Lower leg skin (tissue), 4 donors: Measurements from ENCODE around the gene BACH1. TPM values are rescaled to one million over a fixed set of nuclear protein-coding genes. Genes with fewer than 3 reads are reported as not detected.

ENCODE experiments used
- DNase-seq, 2 donors: peaks; one replicate each; pipeline ENCODE4 v3.0.0-alpha.2; 2019; ENCODE audit warnings: low spot score in 2 of 2
- H3K4me3 ChIP-seq: fragments of 200-600 bp; sonication (generic); 2 replicates; pipeline ENCODE4 v1.5.1; 2017; ENCODE audit warnings: mild to moderate bottlenecking, low read depth; ENCODE audit not compliant: poor library complexity, severe bottlenecking
- CTCF ChIP-seq, 3 donors: fragments of 450-650 bp; IDR thresholded peaks; one replicate each; pipeline ENCODE4 v1.5.1; 2016; ENCODE audit warnings: antibody characterized with exemption in 3 of 3, mild to moderate bottlenecking in 3 of 3, moderate library complexity in 2 of 3
- POLR2A ChIP-seq, 2 donors: fragments of 450-650 bp; IDR thresholded peaks; one replicate each; pipeline ENCODE4 v1.6.1; 2016 to 2017; ENCODE audit warnings: antibody characterized with exemption in 2 of 2, mild to moderate bottlenecking in 1 of 2, moderate library complexity in 1 of 2
- WGBS, 2 donors: methylation state at CpG; one replicate each; pipeline ENCODE4 v1.1.5; 2018; 5-methylcytosine and 5-hydroxymethylcytosine counted together
- intact Hi-C: fragments of 100-400 bp; cut with DNase I; formaldehyde crosslinking; loops from one replicate; pipeline ENCODE4 v1.15.0; 2023; ENCODE audit warnings: low total_unique reads
- total RNA-seq, 4 donors: library from RNA; depleted of rRNA; stranded (reverse); fragments of >200 nt; gene quantifications; one replicate each; pipeline ENCODE4 v1.1.0, GENCODE V29; 2016

Gene BACH1
- total RNA-seq, 4 donors from 2014 or later = 87.7 to 96.4 (median 91.0) TPM

DNA sequence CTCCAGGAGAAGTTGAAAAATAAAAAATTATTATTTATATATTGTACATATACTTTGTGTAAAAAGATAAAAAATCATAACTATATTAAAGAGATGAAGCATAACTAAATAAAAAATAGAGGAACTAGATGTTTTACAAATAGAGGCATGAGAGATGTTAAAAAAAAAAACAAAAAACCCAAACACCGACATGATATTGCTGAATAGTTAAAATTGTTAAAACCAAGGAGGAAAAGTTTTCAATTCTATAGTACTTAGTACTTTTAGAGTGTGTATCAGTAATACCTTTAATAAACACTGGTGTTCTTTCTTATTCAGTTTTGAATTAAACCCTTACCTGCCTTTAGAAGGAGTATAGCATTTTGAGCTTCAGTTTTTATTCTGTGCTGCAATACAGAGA lies 32.1 kb downstream of the BACH1 start:
- intact Hi-C loops = no loop called here

GRCh38 chr21:29332461-29333362 lies 34.0 kb downstream of the BACH1 start:
- WGBS, 2 donors = 78 to 88% methylated on average over 10 of the region's 10 CpGs
- no peak for DNase-seq
- H3K4me3 ChIP-seq = no peak overlapping the region
- intact Hi-C loops = no loop called here
- no peak for TF ChIP-seq POLR2A (IDR thresholded peaks at IDR 0.05)
- no peak for TF ChIP-seq CTCF (IDR thresholded peaks at IDR 0.05)

More for the DNA sequence above, 32.1 kb downstream of the BACH1 start:
- no peak overlapping the region for H3K4me3 ChIP-seq
- no peak for TF ChIP-seq CTCF (IDR thresholded peaks at IDR 0.05)
- no peak for TF ChIP-seq POLR2A (IDR thresholded peaks at IDR 0.05)
- WGBS, 2 donors = 80 to 89% methylated on average over 1 of the region's 1 CpG
- DNase-seq = no peak

DNA sequence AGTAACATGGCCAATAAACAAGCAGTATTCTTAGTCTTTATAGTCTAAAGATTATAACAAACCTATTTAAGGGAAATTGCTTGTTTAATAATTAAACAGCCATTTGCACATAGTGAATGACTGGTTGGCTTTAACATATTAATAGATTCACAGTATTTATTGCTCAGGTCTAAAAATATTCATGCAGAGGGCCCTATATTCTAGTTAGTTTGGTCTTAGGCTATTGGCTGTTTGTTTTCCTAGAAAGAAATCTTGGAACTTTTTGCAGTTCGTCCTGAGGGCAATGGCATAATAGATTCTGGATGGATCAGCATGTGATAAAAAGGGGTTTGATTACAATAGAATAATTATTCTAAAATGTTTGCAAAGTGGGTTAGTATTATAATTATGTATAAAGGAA lies 34.7 kb downstream of the BACH1 start:
- intact Hi-C loops = no loop called here
- H3K4me3 ChIP-seq = no peak overlapping the region
- TF ChIP-seq POLR2A (IDR thresholded peaks at IDR 0.05) (no peak), CTCF (IDR thresholded peaks at IDR 0.05) (no peak)
- DNase-seq = no peak
- WGBS, 2 donors = 69 to 81% methylated on average over 1 of the region's 1 CpG

DNA sequence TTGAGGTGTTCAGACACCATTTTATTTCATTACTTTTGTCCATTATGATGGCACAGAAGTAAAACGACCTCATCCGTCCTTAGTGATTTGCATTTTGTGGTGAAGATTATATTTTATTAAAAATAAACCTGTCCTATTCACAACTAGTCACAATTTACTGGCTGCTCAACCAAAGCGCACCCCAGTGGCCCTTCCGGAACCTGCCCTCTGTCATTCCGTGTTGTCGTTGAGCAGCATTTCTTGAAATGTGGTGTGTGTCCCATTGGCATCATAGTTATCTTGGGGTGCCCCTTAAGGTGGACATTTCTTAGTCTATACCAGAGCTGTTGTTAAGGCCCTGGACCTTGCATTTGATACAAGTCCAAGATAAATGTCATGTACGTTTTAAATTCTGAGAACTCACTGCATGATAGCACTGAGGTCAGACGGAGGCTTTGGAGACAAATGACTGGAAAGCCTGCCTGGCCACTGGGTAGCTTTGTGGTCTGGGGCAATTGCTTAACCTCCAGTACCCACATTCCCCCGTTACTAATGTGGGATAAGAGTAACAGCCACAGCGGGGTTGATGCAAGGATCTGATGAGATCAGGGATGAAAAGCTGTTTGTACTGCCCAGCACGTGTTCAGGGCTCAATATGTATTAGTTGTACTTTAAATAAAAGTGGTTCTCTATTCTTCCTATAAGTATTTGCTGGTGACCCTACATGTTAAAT lies 36.2 kb downstream of the BACH1 start:
- no peak for DNase-seq
- no peak overlapping the region for H3K4me3 ChIP-seq
- WGBS, 2 donors = 86 to 93% methylated on average over 11 of the region's 11 CpGs
- TF ChIP-seq CTCF (IDR thresholded peaks at IDR 0.05) (no peak), POLR2A (IDR thresholded peaks at IDR 0.05) (no peak)
- intact Hi-C loops = no loop called here

DNA sequence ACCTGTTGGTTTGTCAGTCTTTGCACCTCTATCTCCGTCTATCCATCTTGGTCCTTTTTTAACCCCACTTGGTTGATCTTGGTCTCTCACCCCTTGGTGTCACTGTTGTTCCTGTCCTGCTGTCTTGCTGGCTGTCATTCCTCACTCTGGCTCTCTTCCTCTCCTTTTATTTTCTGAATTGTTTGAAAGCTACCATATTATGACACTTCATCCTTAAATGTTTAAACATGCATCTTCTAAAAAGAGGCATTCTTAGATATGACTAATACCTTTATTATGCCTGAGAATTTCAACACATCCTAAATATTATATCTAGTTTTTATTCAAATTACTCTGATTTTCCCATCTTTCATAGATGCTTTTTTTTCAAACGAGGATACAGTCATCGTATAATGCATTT lies 37.0 kb downstream of the BACH1 start:
- no peak for DNase-seq
- WGBS, 2 donors = 66 to 72% methylated on average over 3 of the region's 3 CpGs
- intact Hi-C loops = no loop called here
- H3K4me3 ChIP-seq = no peak overlapping the region
- TF ChIP-seq POLR2A (IDR thresholded peaks at IDR 0.05) (no peak), CTCF (IDR thresholded peaks at IDR 0.05) (no peak)
